A549 (cell line): ENCODE results near the gene NCOA1.

Experiments
- BHLHE40 ChIP-seq: IDR thresholded peaks from 2 replicates; pipeline ENCODE4 v1.6.1; 2012; ENCODE audit warnings: low read depth, low read length, inconsistent platforms
- CTCF ChIP-seq: fragments of >200 bp; sonication (Bioruptor Twin); formaldehyde crosslinking; IDR thresholded peaks from 3 replicates; pipeline ENCODE4 v1.5.1; 2016
- ELK1 ChIP-seq: fragments of 150-350 bp; IDR thresholded peaks from 2 replicates; pipeline ENCODE4 v1.6.1; 2014; ENCODE audit warnings: low read depth, mild to moderate bottlenecking, low read length
- HDAC2 ChIP-seq: fragments of 200-600 bp; sonication (generic); IDR thresholded peaks from 2 replicates; pipeline ENCODE4 v1.6.1; 2016
- JUNB ChIP-seq: fragments of >200 bp; sonication (Bioruptor Twin); formaldehyde crosslinking; IDR thresholded peaks from 2 replicates; pipeline ENCODE4 v1.6.1; 2016
- POLR2A ChIP-seq: IDR thresholded peaks from 2 replicates; pipeline ENCODE4 v1.6.1; 2012; ENCODE audit warnings: mild to moderate bottlenecking, low read length
- RCOR1 ChIP-seq: fragments of 150-350 bp; IDR thresholded peaks from 2 replicates; pipeline ENCODE4 v1.6.1; 2014; ENCODE audit warnings: antibody characterized with exemption, low read length, low read depth

DNA sequence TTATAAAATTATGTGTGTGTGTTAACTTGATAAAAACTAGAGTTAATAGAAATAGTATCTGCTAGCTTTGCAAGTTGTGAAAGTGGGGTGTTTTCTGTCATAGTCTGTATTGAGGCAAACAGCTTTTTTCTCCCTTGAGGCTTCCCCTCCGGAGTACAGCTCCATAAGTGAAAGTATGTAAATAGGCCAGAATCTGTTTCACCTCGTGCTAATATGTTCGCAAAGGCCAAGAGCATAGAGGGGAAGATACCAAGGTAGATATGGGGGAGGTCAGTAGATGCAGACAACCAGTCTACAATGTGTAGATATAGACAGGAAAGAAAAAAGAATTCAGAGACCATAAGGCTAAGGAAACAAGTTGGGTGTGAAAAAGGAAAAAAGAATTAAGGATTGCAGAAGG, 229.3 kb downstream of the NCOA1 start:
- TF ChIP-seq CTCF = no peak
- no peak for TF ChIP-seq HDAC2
- no peak for TF ChIP-seq JUNB
- TF ChIP-seq ELK1 = no peak
- TF ChIP-seq RCOR1 = no peak
- no peak for TF ChIP-seq POLR2A
- no peak for TF ChIP-seq BHLHE40
